HCT116 (cell line): ENCODE data around the gene CHST8. TPM values are rescaled to one million over a fixed set of nuclear protein-coding genes. Genes with fewer than 3 reads are reported as not detected.
"Not testable (repeated sequence)": the region's sequence is repeated elsewhere in the genome, so short reads cannot be mapped to it uniquely, and the experiment has no call there.

Experiments
- ATAC-seq: fragments of 200-7000 bp; cut with Tn5 transposase; 2 replicates; pipeline ENCODE4 v1.9.1; 2020; ENCODE audit warnings: mild to moderate bottlenecking, moderate library complexity
- BruUV-seq: library from RNA; stranded (reverse); fragments of 400-500 nt; replicated peaks from 2 replicates; lab custom pipeline; 2021; lab: Mats Ljungman, UMichigan
- CTCF ChIA-PET: fragments of 300-600 bp; sonication (Branson Sonifier 250); formaldehyde crosslinking; loops from one replicate; lab custom pipeline; 2021; ENCODE audit warnings: antibody characterized with exemption; lab: Charles Lee
- POLR2A ChIA-PET: fragments of 300-600, 350-600 bp; sonication (Branson Sonifier 250); formaldehyde crosslinking; loops from one replicate; lab custom pipeline; 2021; ENCODE audit warnings: antibody characterized with exemption; lab: Charles Lee
- RAD21 ChIA-PET, 2 experiments: fragments of 300-600 bp; sonication (Branson Sonifier 250); formaldehyde crosslinking; loops; one replicate each; lab custom pipeline; 2023; ENCODE audit warnings: low total read pairs in 2 of 2; ENCODE audit not compliant: uncharacterized antibody in 2 of 2, unreplicated experiment in 2 of 2, low non-redundant PET in 1 of 2; lab: Charles Lee
- DNase-seq: peaks from one replicate; pipeline ENCODE4 v3.0.0-alpha.2; 2010; ENCODE audit warnings: low read depth, low spot score
- H2AFZ ChIP-seq: fragments of 200-600 bp; shearing (Covaris generic), sonication (generic); 2 replicates; pipeline ENCODE4 v1.6.1; 2017; ENCODE audit warnings: low read depth, mixed run types, mixed read lengths, antibody characterized with exemption, low read length; ENCODE audit not compliant: poor library complexity, severe bottlenecking
- H3K27ac ChIP-seq: 2 replicates; pipeline ENCODE4 v1.5.1; 2012; ENCODE audit warnings: low read depth, low read length
- H3K27me3 ChIP-seq: fragments of 200-600 bp; sonication (generic); 2 replicates; pipeline ENCODE4 v1.6.1; 2016; ENCODE audit warnings: mixed run types, low read length, mixed read lengths; ENCODE audit not compliant: insufficient read depth
- H3K36me3 ChIP-seq, 2 experiments: fragments of 200-500 bp in 1 of 2; fragments of 200-600 bp in 1 of 2; sonication (Bioruptor generic) in 1 of 2; sonication (generic) in 1 of 2; 2 replicates each; pipeline versions ENCODE4 v1.5.1 to v1.6.1; 2014 to 2016; ENCODE audit warnings: low read length in 2 of 2, inconsistent platforms in 1 of 2, mixed read lengths in 1 of 2, mixed run types in 1 of 2; ENCODE audit not compliant: insufficient read depth in 2 of 2, control insufficient read depth in 1 of 2
- H3K4me1 ChIP-seq, 2 experiments: fragments of 200-600 bp in 1 of 2; sonication (generic) in 1 of 2; 2 replicates each; pipeline versions ENCODE4 v1.5.1 to v1.6.1; 2012 to 2017; ENCODE audit warnings: low read length in 2 of 2, inconsistent platforms in 1 of 2, mild to moderate bottlenecking in 1 of 2, mixed read lengths in 1 of 2, mixed run types in 1 of 2, moderate library complexity in 1 of 2; ENCODE audit not compliant: insufficient read depth in 2 of 2, control insufficient read depth in 1 of 2
- H3K4me2 ChIP-seq: fragments of 200-600 bp; sonication (generic); 2 replicates; pipeline ENCODE4 v1.6.1; 2017; ENCODE audit warnings: mixed run types, low read length, mixed read lengths
- H3K4me3 ChIP-seq, 2 experiments: fragments of 200-600 bp in 1 of 2; sonication (generic) in 1 of 2; replicated peaks in 1 of 2; 2 replicates each; pipeline ENCODE4 v1.5.1; 2011 to 2016; ENCODE audit warnings: low read length in 2 of 2, control low read depth in 1 of 2, low read depth in 1 of 2, mild to moderate bottlenecking in 1 of 2, mixed read lengths in 1 of 2, mixed run types in 1 of 2
- H3K79me2 ChIP-seq: fragments of 200-600 bp; sonication (generic); 2 replicates; pipeline ENCODE4 v1.6.1; 2017; ENCODE audit warnings: mild to moderate bottlenecking, mixed run types, low read length, moderate library complexity, mixed read lengths; ENCODE audit not compliant: insufficient read depth
- H3K9ac ChIP-seq: fragments of 200-600 bp; sonication (generic); 2 replicates; pipeline ENCODE4 v1.6.1; 2016; ENCODE audit warnings: low read length, mixed read lengths
- H3K9me2 ChIP-seq: fragments of 200-600 bp; sonication (generic), shearing (Covaris generic); 2 replicates; pipeline ENCODE4 v1.6.1; 2017; ENCODE audit warnings: mixed run types, mild to moderate bottlenecking, moderate library complexity; ENCODE audit not compliant: insufficient read depth
- H3K9me3 ChIP-seq, 2 experiments: fragments of 200-500 bp in 1 of 2; fragments of 200-600 bp in 1 of 2; sonication (Bioruptor generic) in 1 of 2; sonication (generic) in 1 of 2; 2 replicates each; pipeline ENCODE4 v1.6.1; 2014 to 2017; ENCODE audit warnings: low read length in 2 of 2, mixed read lengths in 2 of 2, inconsistent platforms in 1 of 2, low read depth in 1 of 2, mild to moderate bottlenecking in 1 of 2, mixed run types in 1 of 2, moderate library complexity in 1 of 2; ENCODE audit not compliant: control insufficient read depth in 1 of 2, insufficient read depth in 1 of 2
- H4K20me1 ChIP-seq: fragments of 200-600 bp; sonication (generic), shearing (Covaris generic); 2 replicates; pipeline ENCODE4 v1.6.1; 2017; ENCODE audit warnings: mixed run types, mild to moderate bottlenecking, moderate library complexity; ENCODE audit not compliant: insufficient read depth
- CTCF ChIP-seq, 3 experiments: fragments of 200-600 bp in 1 of 3; sonication (generic) in 1 of 3; IDR thresholded peaks in 2 of 3; conservative IDR thresholded peaks in 1 of 3; 2 replicates each; pipeline ENCODE4 v1.5.1; 2012 to 2017; ENCODE audit warnings: low read depth in 2 of 3, low read length in 2 of 3, antibody characterized with exemption in 1 of 3, borderline replicate concordance in 1 of 3, control low read depth in 1 of 3, mild to moderate bottlenecking in 1 of 3, mixed read lengths in 1 of 3, mixed run types in 1 of 3, moderate library complexity in 1 of 3; ENCODE audit not compliant: insufficient read depth in 1 of 3
- JUND ChIP-seq: IDR thresholded peaks from 2 replicates; pipeline ENCODE4 v1.6.1; 2012
- POLR2AphosphoS5 ChIP-seq: IDR thresholded peaks from 2 replicates; pipeline ENCODE4 v1.6.1; 2011; ENCODE audit warnings: mild to moderate bottlenecking, low read depth, low read length, moderate library complexity
- RAD21 ChIP-seq: IDR thresholded peaks from 2 replicates; pipeline ENCODE4 v1.6.1; 2012; ENCODE audit warnings: low read depth, mild to moderate bottlenecking
- TCF7L2 ChIP-seq: IDR thresholded peaks from 2 replicates; pipeline ENCODE4 v1.7.0; 2011; ENCODE audit warnings: borderline replicate concordance, inconsistent platforms; ENCODE audit not compliant: insufficient read depth, insufficient read length; ENCODE audit errors: extremely low read depth
- ZBTB33 ChIP-seq: IDR thresholded peaks from 2 replicates; pipeline ENCODE4 v1.6.1; 2011; ENCODE audit warnings: mild to moderate bottlenecking, low read length, moderate library complexity; ENCODE audit not compliant: insufficient replicate concordance; ENCODE audit errors: extremely low read depth
- ZFX ChIP-seq: fragments of 450-650 bp; IDR thresholded peaks from 2 replicates; pipeline ENCODE4 v1.6.1; 2017
- intact Hi-C: fragments of 100-400 bp; cut with micrococcal nuclease; formaldehyde crosslinking; loops from 2 replicates; pipeline ENCODE4 v1.10.0; 2022
- total RNA-seq: library from RNA; stranded (reverse); gene quantifications from one replicate; pipeline ENCODE4 v1.2.1, GENCODE V29; 2021; ENCODE audit not compliant: unreplicated experiment

Gene CHST8
- total RNA-seq, 1 experiment from 2014 or later = not detected

DNA sequence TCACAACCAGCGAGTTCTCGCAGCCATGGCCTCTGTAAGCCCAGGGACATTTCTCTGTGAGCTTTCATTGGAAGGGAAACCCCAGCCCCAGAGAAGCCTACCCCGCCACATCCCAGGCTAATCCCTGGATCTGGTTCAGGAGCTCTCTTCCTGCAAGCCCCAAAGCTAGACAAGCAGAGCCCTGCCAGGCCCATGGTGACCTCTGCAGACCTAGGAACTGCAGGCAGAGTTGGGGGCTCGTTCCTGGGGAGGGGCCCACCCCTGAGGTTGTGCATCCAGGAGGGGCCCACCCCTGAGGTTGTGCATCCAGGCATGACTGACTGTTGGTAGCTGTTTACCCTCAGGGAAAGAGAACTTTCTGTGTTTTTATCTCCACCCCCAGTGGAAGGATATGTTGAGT is 196.7 kb downstream of the CHST8 start (continued):
- TF ChIP-seq CTCF (IDR thresholded peaks at IDR 0.05 in 2 of 3, conservative IDR thresholded peaks at IDR 0.05 in 1 of 3; ENCODE audit: borderline replicate concordance in 1 of 3, insufficient read depth in 1 of 3, low read depth in 2 of 3, low read length in 2 of 3) = no peak
- no peak for TF ChIP-seq ZFX
- TF ChIP-seq POLR2AphosphoS5 = no peak
- TF ChIP-seq TCF7L2 = no peak
- TF ChIP-seq RAD21 = no peak
- TF ChIP-seq JUND = no peak
- TF ChIP-seq ZBTB33 = no peak

GRCh38 chr19:33819078-33819477 is 197.3 kb downstream of the CHST8 start:
- H2AFZ ChIP-seq, H3K9ac ChIP-seq, H3K79me2 ChIP-seq, H3K9me2 ChIP-seq, H3K27me3 ChIP-seq, BruUV-seq, H3K9me3 ChIP-seq, DNase-seq, RAD21 ChIA-PET, H4K20me1 ChIP-seq, intact Hi-C loops, H3K4me3 ChIP-seq, ATAC-seq, H3K36me3 ChIP-seq: not testable (repeated sequence)
- H3K4me1 ChIP-seq = peaks cover 14 to 37% of the 10 kb centered on the region in 2 experiments
- H3K4me2 ChIP-seq = peak overlapping the region; percentile 85
- POLR2A ChIA-PET = interaction anchor here (1.5 kb wide), 1 partner anchor 277 kb away, joined by 4 read pairs; no protein-coding TSS in a partner anchor
- peak overlapping the region; percentile 74; the same call in 1 of the 2 replicates for H3K27ac ChIP-seq
- CTCF ChIA-PET = interaction anchor here (1.2 kb wide), 1 partner anchor 41 kb away, joined by 4 read pairs; no protein-coding TSS in a partner anchor
